H1 (cell line): ENCODE results near the gene SEC61B. TPM values are rescaled to one million over a fixed set of nuclear protein-coding genes. Genes with fewer than 3 reads are reported as not detected.

ENCODE experiments used
- CHD7 ChIP-seq: fragments of 300-600 bp; sonication (generic); IDR thresholded peaks from 2 replicates; pipeline ENCODE4 v1.7.1; 2012; ENCODE audit warnings: low read length, moderate library complexity, mild to moderate bottlenecking, inconsistent platforms; ENCODE audit not compliant: insufficient replicate concordance
- HDAC6 ChIP-seq: IDR thresholded peaks from one replicate; pipeline ENCODE4 v1.7.1; 2012; ENCODE audit warnings: low read depth, mild to moderate bottlenecking, inconsistent platforms, low read length, moderate library complexity
- JUND ChIP-seq: IDR thresholded peaks from 2 replicates; pipeline ENCODE4 v1.6.1; 2011; ENCODE audit warnings: mild to moderate bottlenecking, improper control_type of control experiment, low read length
- SIX5 ChIP-seq: IDR thresholded peaks from 2 replicates; pipeline ENCODE4 v1.6.1; 2011; ENCODE audit warnings: mild to moderate bottlenecking, low read depth, low read length
- SUZ12 ChIP-seq: fragments of 200-600 bp; sonication (generic); IDR thresholded peaks from 2 replicates; pipeline ENCODE4 v1.6.1; 2012; ENCODE audit warnings: mild to moderate bottlenecking, inconsistent platforms, low read length, moderate library complexity, mixed read lengths
- YY1 ChIP-seq: IDR thresholded peaks from 2 replicates; pipeline ENCODE4 v1.6.1; 2011; ENCODE audit warnings: low read depth, mild to moderate bottlenecking, low read length
- ZNF274 ChIP-seq: IDR thresholded peaks from 2 replicates; pipeline ENCODE4 v1.7.0; 2012; ENCODE audit warnings: low read length, borderline replicate concordance; ENCODE audit errors: extremely low read depth
- polyA plus RNA-seq, 7 experiments: library from polyadenylated mRNA; depleted of rRNA in 3 of 7; stranded (reverse) in 5 of 7; unstranded in 2 of 7; fragments of >200 nt in 5 of 7; fragments of 200-250 nt in 2 of 7; gene quantifications; 1 replicate in 5 of 7; 2 replicates in 1 of 7; 4 replicates in 1 of 7; pipeline versions ENCODE4 v1.2.1 to v1.2.3, GENCODE V29; 2011 to 2013; ENCODE audit warnings: missing spikeins in 2 of 7, mixed read lengths in 2 of 7
- total RNA-seq: library from RNA; stranded (reverse); fragmentation: NEBNext Ultra II Directional; extraction: Animal tissue kit (Norgen Biotek cat#: 25700); gene quantifications from 2 replicates; pipeline ENCODE4 v1.2.1, GENCODE V29; 2021

The SEC61B gene
- total and polyA plus RNA-seq, 2 of the 8 experiments (the other 6 are each of a cell fraction or from before 2014, with no cell fraction given) = 155 to 379 TPM

GRCh38 chr9:99257723-99258389 lies 35.8 kb downstream of the SEC61B start (continued):
- TF ChIP-seq CHD7 (no peak), SUZ12 (no peak), SIX5 (no peak), ZNF274 (no peak), YY1 (no peak), JUND (no peak), HDAC6 (no peak)
- TF ChIP-seq, all 59 proteins: peak for 0
